ENCODE measurements around the gene IFT57. TPM values are rescaled to one million over a fixed set of nuclear protein-coding genes. Genes with fewer than 3 reads are reported as not detected.

IFT57 gene
- total and polyA plus RNA-seq, 9 of the 15 experiments (the other 6 are each of a cell fraction or from before 2014, with no cell fraction given) = 1.5 to 20.1 (median 9.9) TPM

GRCh38 chr3:108201258-108201657 is 21.0 kb downstream of the IFT57 start:
- BruUV-seq (replicated peaks) = no TSS peak
- ATAC-seq (no peak), DNase-seq (ENCODE audit: extremely low read depth in 1 of 4, low spot score in 3 of 4) (no peak), FAIRE-seq (no peak)
- H4K20me1 ChIP-seq (replicated peaks; ENCODE audit: control insufficient read depth, insufficient read depth, low read length) = no peaks in the 10 kb centered on the region
- no peak overlapping the region for H3K27ac ChIP-seq (ENCODE audit: extremely low read depth, low read depth, low read length)
- ChIA-PET POLR2A (no interaction called here), CTCF (ENCODE audit: low intra/inter-chr PET ratio) (no interaction called here)
- H3K9ac ChIP-seq (ENCODE audit: insufficient read depth in 1 of 2, low read depth in 2 of 2, low read length in 2 of 2) = no peak overlapping the region
- intact Hi-C loops (cut with micrococcal nuclease) = no loop called here
- no peaks in the 10 kb centered on the region for H3K36me3 ChIP-seq (ENCODE audit: control insufficient read depth, insufficient read depth, low read length)
- no peak overlapping the region for H3K4me2 ChIP-seq (ENCODE audit: insufficient read depth, low read length)
- TF ChIP-seq CBX5 (IDR thresholded peaks at IDR 0.05; ENCODE audit: borderline replicate concordance, low read depth) = no peak
- no peak for TF ChIP-seq TFAM (CRISPR knock-in tag; conservative IDR thresholded peaks at IDR 0.05)
- no peak for TF ChIP-seq EP400 (IDR thresholded peaks at IDR 0.05)
- no peak for TF ChIP-seq KLF10 (CRISPR knock-in tag; IDR thresholded peaks at IDR 0.05)
- no peak for TF ChIP-seq ZNF830 (CRISPR knock-in tag; IDR thresholded peaks at IDR 0.05)
- TF ChIP-seq POU5F1 (IDR thresholded peaks at IDR 0.05; ENCODE audit: borderline replicate concordance, low read depth, low read length, partially characterized antibody) = no peak
- TF ChIP-seq FIP1L1 (IDR thresholded peaks at IDR 0.05; ENCODE audit: low read depth, low read length, poor library complexity, severe bottlenecking) = no peak
- H3K4me3 ChIP-seq = no peak overlapping the region
- no peaks in the 10 kb centered on the region for H3K27me3 ChIP-seq (ENCODE audit: control insufficient read depth in 2 of 2, insufficient read depth in 2 of 2, low read length in 2 of 2)
- H3K9me1 ChIP-seq (ENCODE audit: control insufficient read depth, insufficient read depth, low read length) = peaks cover 2% of the 10 kb centered on the region
- H3K79me2 ChIP-seq (ENCODE audit: control insufficient read depth, insufficient read depth, low read length) = no peaks in the 10 kb centered on the region
- H2AFZ ChIP-seq (ENCODE audit: low read depth, low read length) = no peak overlapping the region
- H3K9me3 ChIP-seq (replicated peaks; ENCODE audit: control insufficient read depth, insufficient read depth, low read depth, low read length) = no peaks in the 10 kb centered on the region
- H3K4me1 ChIP-seq (replicated peaks in 1 of 2; ENCODE audit: control insufficient read depth in 2 of 2, insufficient read depth in 2 of 2, low read length in 2 of 2) = peaks cover 0 to 4% of the 10 kb centered on the region in 2 experiments; a peak in 2 of 5 replicates
- in situ Hi-C loops (cut with MboI) = no loop called here

- ATAC-seq (no peak), DNase-seq (ENCODE audit: extremely low read depth in 1 of 4, low spot score in 3 of 4) (no peak), FAIRE-seq (no peak)
- ChIA-PET CTCF (ENCODE audit: low intra/inter-chr PET ratio) (no interaction called here), POLR2A (no interaction called here)
- Histone ChIP-seq H3K79me2 (ENCODE audit: control insufficient read depth, insufficient read depth, low read length) (no peaks in the 10 kb centered on the region), H3K27me3 (ENCODE audit: control insufficient read depth in 2 of 2, insufficient read depth in 2 of 2, low read length in 2 of 2) (no peaks in the 10 kb centered on the region), H3K9ac (ENCODE audit: insufficient read depth in 1 of 2, low read depth in 2 of 2, low read length in 2 of 2) (no peak overlapping the region), H3K36me3 (ENCODE audit: control insufficient read depth, insufficient read depth, low read length) (no peaks in the 10 kb centered on the region), H3K9me3 (replicated peaks; ENCODE audit: control insufficient read depth, insufficient read depth, low read depth, low read length) (no peaks in the 10 kb centered on the region), H2AFZ (ENCODE audit: low read depth, low read length) (no peak overlapping the region), H3K9me1 (ENCODE audit: control insufficient read depth, insufficient read depth, low read length) (peaks cover 2% of the 10 kb centered on the region), H3K4me1 (replicated peaks in 1 of 2; ENCODE audit: control insufficient read depth in 2 of 2, insufficient read depth in 2 of 2, low read length in 2 of 2) (peaks cover 0 to 4% of the 10 kb centered on the region in 2 experiments; a peak in 2 of 5 replicates), H3K4me2 (ENCODE audit: insufficient read depth, low read length) (no peak overlapping the region), H4K20me1 (replicated peaks; ENCODE audit: control insufficient read depth, insufficient read depth, low read length) (no peaks in the 10 kb centered on the region), H3K4me3 (no peak overlapping the region), H3K27ac (ENCODE audit: extremely low read depth, low read depth, low read length) (no peak overlapping the region)
- in situ Hi-C loops (cut with MboI) (no loop called here), intact Hi-C loops (cut with micrococcal nuclease) (no loop called here)
- WGBS (ENCODE audit: insufficient coverage, low coverage, missing lambda C conversion rate) = 33% methylated on average over 1 of the region's 1 CpG
- no TSS peak for BruUV-seq (replicated peaks)
- TF ChIP-seq CTBP1 (IDR thresholded peaks at IDR 0.05; ENCODE audit: borderline replicate concordance) (no peak), GTF2B (IDR thresholded peaks at IDR 0.05; ENCODE audit: extremely low read depth, insufficient read length) (no peak), TFAP4 (CRISPR knock-in tag; IDR thresholded peaks at IDR 0.05; ENCODE audit: borderline replicate concordance) (no peak), NR2C2 (CRISPR knock-in tag; IDR thresholded peaks at IDR 0.05) (no peak), NR2C2 (tag; IDR thresholded peaks at IDR 0.05) (no peak), ETV1 (tag; conservative IDR thresholded peaks at IDR 0.05; ENCODE audit: low read depth) (no peak), SMAD3 (CRISPR knock-in tag; conservative IDR thresholded peaks at IDR 0.05) (no peak), LEF1 (IDR thresholded peaks at IDR 0.05) (no peak), BRD4 (IDR thresholded peaks at IDR 0.05) (no peak), ZBTB9 (CRISPR knock-in tag; IDR thresholded peaks at IDR 0.05) (no peak)
These were observed 21.6 kb downstream of the IFT57 start for GRCh38 chr3:108200578-108200977.
